A673 (cell line): ENCODE results near the gene INPP5A.

Source experiments
- CTCF ChIP-seq: fragments of 300-800, 200-600 bp; sonication (generic); conservative IDR thresholded peaks from 2 replicates; pipeline ENCODE4 v1.5.1; 2017; ENCODE audit warnings: low read depth, mild to moderate bottlenecking, antibody characterized with exemption, low read length, moderate library complexity, mixed read lengths
- EZH2 ChIP-seq: fragments of 200-600 bp; sonication (generic); IDR thresholded peaks from 2 replicates; pipeline ENCODE4 v1.6.1; 2017; ENCODE audit warnings: borderline replicate concordance, low read depth, mild to moderate bottlenecking, mixed read lengths, antibody characterized with exemption, low read length; ENCODE audit not compliant: poor library complexity, severe bottlenecking

DNA sequence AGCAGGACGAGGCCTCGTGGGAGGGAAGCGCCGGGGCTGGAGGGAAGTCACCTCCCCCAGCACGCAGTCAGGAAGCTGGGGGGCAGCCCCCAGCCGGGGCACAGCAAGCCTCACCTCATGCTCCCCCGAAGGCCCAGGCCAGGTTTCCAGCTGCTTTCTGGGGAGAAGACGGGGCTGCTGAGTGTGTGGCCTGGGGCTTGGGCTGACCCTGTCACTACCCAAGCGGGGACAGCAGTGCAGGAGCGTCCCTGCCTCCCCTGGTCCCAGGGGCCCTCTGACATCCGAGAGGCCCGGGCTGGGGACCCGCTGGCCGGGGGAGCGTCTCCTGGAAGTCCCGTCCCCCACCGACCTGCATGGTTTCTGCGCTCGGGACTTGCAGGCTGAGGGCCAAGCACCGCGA lies 268.0 kb downstream of the INPP5A start:
- TF ChIP-seq CTCF (no peak), EZH2 (no peak)
